NT2/D1 (cell line): Measurements from ENCODE around the gene RBCK1.

ENCODE experiments used
- SUZ12 ChIP-seq: IDR thresholded peaks from 2 replicates; pipeline ENCODE4 v1.6.1; 2011; ENCODE audit not compliant: insufficient read length, insufficient read depth; ENCODE audit errors: extremely low read depth
- YY1 ChIP-seq: IDR thresholded peaks from 2 replicates; pipeline ENCODE4 v1.6.1; 2011; ENCODE audit not compliant: insufficient read length, insufficient read depth
- ZNF274 ChIP-seq: IDR thresholded peaks from 2 replicates; pipeline ENCODE4 v1.6.1; 2011; ENCODE audit warnings: mild to moderate bottlenecking, low read depth, low read length

GRCh38 chr20:467755-468154, 59.7 kb downstream of the RBCK1 start:
- TF ChIP-seq YY1: no peak
- TF ChIP-seq SUZ12: no peak
- TF ChIP-seq ZNF274: no peak
